GM12878 (cell line): ENCODE measurements around the gene CMTR2. TPM values are rescaled to one million over a fixed set of nuclear protein-coding genes. Genes with fewer than 3 reads are reported as not detected.

Experiments used
- ATAC-seq: fragments of 200-7000 bp; cut with Tn5 transposase; 3 replicates; pipeline ENCODE4 v1.9.1; 2020; ENCODE audit warnings: mild to moderate bottlenecking, moderate library complexity
- BruUV-seq: library from RNA; stranded (reverse); fragments of 400-500 nt; replicated peaks from 2 replicates; lab custom pipeline; 2021; lab: Mats Ljungman, UMichigan
- CTCF ChIA-PET: fragments of 300-600 bp; sonication (Branson Sonifier 250); formaldehyde crosslinking; extraction: SDS; loops from one replicate; lab custom pipeline; 2021; ENCODE audit warnings: inconsistent platforms; lab: Yijun Ruan, JAX
- POLR2A ChIA-PET: fragments of 350-600 bp; formaldehyde crosslinking; extraction: SDS; loops from one replicate; lab custom pipeline; 2021; ENCODE audit warnings: inconsistent platforms; lab: Charles Lee
- RAD21 ChIA-PET: fragments of 300-600 bp; sonication (Branson Sonifier 250); formaldehyde crosslinking; loops from one replicate; lab custom pipeline; 2023; ENCODE audit warnings: antibody characterized with exemption; ENCODE audit not compliant: unreplicated experiment; lab: Charles Lee
- SMC1A ChIA-PET: fragments of 300-600 bp; sonication (Branson Sonifier 250); formaldehyde crosslinking; loops from one replicate; lab custom pipeline; 2023; ENCODE audit not compliant: unreplicated experiment, uncharacterized antibody; lab: Charles Lee
- DNase-seq: peaks from one replicate; pipeline ENCODE4 v3.0.0-alpha.2; 2011; ENCODE audit warnings: low read depth, low spot score
- FAIRE-seq: peaks from 3 replicates; lab custom pipeline; 2011; peaks lifted over from hg19 to GRCh38; lab: Jason Lieb, UNC
- H2AFZ ChIP-seq: 2 replicates; pipeline ENCODE4 v1.6.0; 2011; ENCODE audit warnings: low read depth, low read length, control low read depth; ENCODE audit not compliant: control insufficient read depth
- H3K27ac ChIP-seq: 2 replicates; pipeline ENCODE4 v1.5.1; 2011; ENCODE audit warnings: control low read depth; ENCODE audit not compliant: control insufficient read depth, insufficient read depth
- H3K27me3 ChIP-seq, 2 experiments: replicated peaks in 1 of 2; 2 replicates each; pipeline versions ENCODE4 v1.6.0 to v1.6.1; 2011; ENCODE audit warnings: low read length in 1 of 2; ENCODE audit not compliant: control insufficient read depth in 2 of 2, insufficient read depth in 2 of 2
- H3K36me3 ChIP-seq, 2 experiments: 2 replicates each; pipeline ENCODE4 v1.5.1; 2011; ENCODE audit warnings: low read length in 1 of 2; ENCODE audit not compliant: control insufficient read depth in 2 of 2, insufficient read depth in 2 of 2
- H3K4me1 ChIP-seq: 2 replicates; pipeline ENCODE4 v1.6.1; 2011; ENCODE audit warnings: mild to moderate bottlenecking, low read length, moderate library complexity, mixed read lengths; ENCODE audit not compliant: control insufficient read depth, insufficient read depth
- H3K4me2 ChIP-seq: 2 replicates; pipeline ENCODE4 v1.6.0; 2011; ENCODE audit warnings: control low read depth; ENCODE audit not compliant: control insufficient read depth, insufficient read depth
- H3K4me3 ChIP-seq: fragments of 200-600 bp; sonication (generic); 2 replicates; pipeline ENCODE4 v1.5.1; 2016
- H3K79me2 ChIP-seq: 2 replicates; pipeline ENCODE4 v1.6.0; 2011; ENCODE audit warnings: low read length; ENCODE audit not compliant: control insufficient read depth, insufficient read depth
- H3K9ac ChIP-seq: 2 replicates; pipeline ENCODE4 v1.8.0; 2011; ENCODE audit warnings: low read length, control low read depth, mixed read lengths; ENCODE audit not compliant: control insufficient read depth, insufficient read depth
- H3K9me3 ChIP-seq: replicated peaks from 3 replicates; pipeline ENCODE4 v1.5.1; 2011; ENCODE audit warnings: mild to moderate bottlenecking, low read length; ENCODE audit not compliant: control insufficient read depth, insufficient read depth
- H4K20me1 ChIP-seq: 2 replicates; pipeline ENCODE4 v1.6.0; 2011; ENCODE audit not compliant: control insufficient read depth, insufficient read depth
- CHD2 ChIP-seq: IDR thresholded peaks from 2 replicates; pipeline ENCODE4 v1.6.1; 2011; ENCODE audit warnings: low read depth, low read length, improper control_type of control experiment, borderline replicate concordance
- KAT2A ChIP-seq: conservative IDR thresholded peaks from 2 replicates; pipeline ENCODE4 v1.6.1; 2011; ENCODE audit warnings: low read depth, low read length; ENCODE audit not compliant: control insufficient read depth
- NBN ChIP-seq: fragments of 450-650 bp; IDR thresholded peaks from 2 replicates; pipeline ENCODE4 v1.6.1; 2016
- RCOR1 ChIP-seq: conservative IDR thresholded peaks from 2 replicates; pipeline ENCODE4 v1.6.1; 2012; ENCODE audit warnings: low read depth, low read length, improper control_type of control experiment
- RFX5 ChIP-seq: IDR thresholded peaks from 2 replicates; pipeline ENCODE4 v1.6.1; 2011; ENCODE audit warnings: low read depth, low read length, improper control_type of control experiment
- STAT1 ChIP-seq: fragments of 450-650 bp; conservative IDR thresholded peaks from 2 replicates; pipeline ENCODE4 v1.6.1; 2014; ENCODE audit warnings: antibody characterized with exemption, mild to moderate bottlenecking
- TARDBP ChIP-seq: IDR thresholded peaks from 2 replicates; pipeline ENCODE4 v1.6.1; 2016; ENCODE audit warnings: borderline replicate concordance
- TBL1XR1 ChIP-seq: IDR thresholded peaks from 2 replicates; pipeline ENCODE4 v1.6.1; 2012; ENCODE audit warnings: low read depth, low read length, improper control_type of control experiment
- WGBS: methylation state at CpG from one replicate; pipeline ENCODE4 v1.1.6; 2016; ENCODE audit warnings: low lambda C conversion rate; ENCODE audit not compliant: insufficient replicate concordance, insufficient coverage; ENCODE audit errors: missing lambda C conversion rate; 5-methylcytosine and 5-hydroxymethylcytosine counted together
- in situ Hi-C: fragments of 300-500 bp; cut with MboI; formaldehyde crosslinking; loops from 9 replicates; pipeline ENCODE4 v1.14.3; 2018; ENCODE audit warnings: mixed read lengths
- intact Hi-C: fragments of 100-400 bp; cut with micrococcal nuclease; formaldehyde crosslinking; loops from one replicate; pipeline ENCODE4 v1.14.2; 2022; ENCODE audit not compliant: unreplicated experiment
- polyA plus RNA-seq, 11 experiments: library from polyadenylated mRNA; depleted of rRNA in 4 of 11; unstranded in 6 of 11; stranded (reverse) in 5 of 11; fragments of >200 nt; fragmentation: Nextera tagmentation in 4 of 11; fragmentation: Illumina TruSeq in 1 of 11; extraction: Ambion mirVana in 4 of 11; extraction: Trizol in 1 of 11; gene quantifications; 1 replicate in 1 of 11; 2 replicates in 10 of 11; pipeline versions ENCODE4 v1.2.1 to v1.2.3, GENCODE V29; 2011 to 2016; ENCODE audit warnings: inconsistent platforms in 2 of 11, missing spikeins in 2 of 11, low read depth in 1 of 11
- total RNA-seq, 4 experiments: library from RNA; depleted of rRNA in 3 of 4; stranded (reverse); fragments of >200 nt in 3 of 4; fragmentation: Illumina TruSeq in 1 of 4; extraction: Trizol in 1 of 4; gene quantifications; 2 replicates each; pipeline versions ENCODE4 v1.2.1 to v1.2.3, GENCODE V29; 2013 to 2021
- TF ChIP-seq, protein P1 (sequence below): fragments of 450-650 bp; IDR thresholded peaks from 2 replicates; pipeline ENCODE4 v1.6.1; 2017; ENCODE audit warnings: mild to moderate bottlenecking, moderate library complexity
- TF ChIP-seq, protein P2 (sequence below): fragments of 450-650 bp; formaldehyde crosslinking; IDR thresholded peaks from 2 replicates; pipeline ENCODE4 v1.4.0; 2022; ENCODE audit warnings: mild to moderate bottlenecking, moderate library complexity

The CMTR2 gene
- total and polyA plus RNA-seq, 10 of the 15 experiments (the other 5 are each of a cell fraction or from before 2014, with no cell fraction given) = 6.5 to 37.0 (median 20.9) TPM

DNA sequence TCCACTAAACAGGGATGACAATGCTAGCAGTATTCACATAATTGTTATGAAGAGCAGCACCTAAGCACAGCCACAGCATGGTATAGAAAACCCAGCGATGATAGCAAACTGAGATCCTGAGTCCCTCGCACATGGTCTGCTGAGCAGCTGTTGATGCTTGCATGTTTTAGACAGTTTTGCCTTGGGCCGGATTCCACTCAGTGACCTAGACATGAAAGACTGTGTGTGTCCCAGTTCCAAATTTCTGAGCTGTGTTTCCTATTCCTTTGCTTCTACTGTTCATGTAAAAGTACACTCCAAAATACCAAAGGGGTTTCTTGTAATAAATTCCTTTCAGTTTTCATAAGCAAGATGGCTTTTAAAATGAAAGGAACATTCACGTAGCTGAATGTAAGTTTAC is 30.8 kb upstream of the CMTR2 start:
- POLR2A ChIA-PET = no interaction called here
- DNase-seq (no peak), ATAC-seq (no peak), FAIRE-seq (no peak)
- RAD21 ChIA-PET = no interaction called here
- no TSS peak for BruUV-seq
- Histone ChIP-seq H3K4me3 (no peak overlapping the region), H3K4me2 (no peak overlapping the region), H4K20me1 (no peaks in the 10 kb centered on the region), H3K9ac (no peak overlapping the region), H2AFZ (no peak overlapping the region), H3K79me2 (no peaks in the 10 kb centered on the region), H3K27me3 (no peaks in the 10 kb centered on the region), H3K9me3 (no peaks in the 10 kb centered on the region), H3K4me1 (no peaks in the 10 kb centered on the region), H3K27ac (no peak overlapping the region), H3K36me3 (no peaks in the 10 kb centered on the region)
- in situ Hi-C loops = no loop called here
- 52% methylated on average over 4 of the region's 4 CpGs for WGBS
- CTCF ChIA-PET = interaction anchor here (1.0 kb wide), 1 partner anchor 10 kb away, joined by 4 read pairs; no protein-coding TSS in a partner anchor
- TF ChIP-seq RFX5 (no peak), CHD2 (no peak), RCOR1 (no peak), STAT1 (no peak), TARDBP (no peak), NBN (no peak), KAT2A (no peak), TBL1XR1 (no peak)
- TF ChIP-seq, protein P1, sequence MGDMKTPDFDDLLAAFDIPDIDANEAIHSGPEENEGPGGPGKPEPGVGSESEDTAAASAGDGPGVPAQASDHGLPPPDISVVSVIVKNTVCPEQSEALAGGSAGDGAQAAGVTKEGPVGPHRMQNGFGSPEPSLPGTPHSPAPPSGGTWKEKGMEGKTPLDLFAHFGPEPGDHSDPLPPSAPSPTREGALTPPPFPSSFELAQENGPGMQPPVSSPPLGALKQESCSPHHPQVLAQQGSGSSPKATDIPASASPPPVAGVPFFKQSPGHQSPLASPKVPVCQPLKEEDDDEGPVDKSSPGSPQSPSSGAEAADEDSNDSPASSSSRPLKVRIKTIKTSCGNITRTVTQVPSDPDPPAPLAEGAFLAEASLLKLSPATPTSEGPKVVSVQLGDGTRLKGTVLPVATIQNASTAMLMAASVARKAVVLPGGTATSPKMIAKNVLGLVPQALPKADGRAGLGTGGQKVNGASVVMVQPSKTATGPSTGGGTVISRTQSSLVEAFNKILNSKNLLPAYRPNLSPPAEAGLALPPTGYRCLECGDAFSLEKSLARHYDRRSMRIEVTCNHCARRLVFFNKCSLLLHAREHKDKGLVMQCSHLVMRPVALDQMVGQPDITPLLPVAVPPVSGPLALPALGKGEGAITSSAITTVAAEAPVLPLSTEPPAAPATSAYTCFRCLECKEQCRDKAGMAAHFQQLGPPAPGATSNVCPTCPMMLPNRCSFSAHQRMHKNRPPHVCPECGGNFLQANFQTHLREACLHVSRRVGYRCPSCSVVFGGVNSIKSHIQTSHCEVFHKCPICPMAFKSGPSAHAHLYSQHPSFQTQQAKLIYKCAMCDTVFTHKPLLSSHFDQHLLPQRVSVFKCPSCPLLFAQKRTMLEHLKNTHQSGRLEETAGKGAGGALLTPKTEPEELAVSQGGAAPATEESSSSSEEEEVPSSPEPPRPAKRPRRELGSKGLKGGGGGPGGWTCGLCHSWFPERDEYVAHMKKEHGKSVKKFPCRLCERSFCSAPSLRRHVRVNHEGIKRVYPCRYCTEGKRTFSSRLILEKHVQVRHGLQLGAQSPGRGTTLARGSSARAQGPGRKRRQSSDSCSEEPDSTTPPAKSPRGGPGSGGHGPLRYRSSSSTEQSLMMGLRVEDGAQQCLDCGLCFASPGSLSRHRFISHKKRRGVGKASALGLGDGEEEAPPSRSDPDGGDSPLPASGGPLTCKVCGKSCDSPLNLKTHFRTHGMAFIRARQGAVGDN = no peak
- TF ChIP-seq, protein P2, sequence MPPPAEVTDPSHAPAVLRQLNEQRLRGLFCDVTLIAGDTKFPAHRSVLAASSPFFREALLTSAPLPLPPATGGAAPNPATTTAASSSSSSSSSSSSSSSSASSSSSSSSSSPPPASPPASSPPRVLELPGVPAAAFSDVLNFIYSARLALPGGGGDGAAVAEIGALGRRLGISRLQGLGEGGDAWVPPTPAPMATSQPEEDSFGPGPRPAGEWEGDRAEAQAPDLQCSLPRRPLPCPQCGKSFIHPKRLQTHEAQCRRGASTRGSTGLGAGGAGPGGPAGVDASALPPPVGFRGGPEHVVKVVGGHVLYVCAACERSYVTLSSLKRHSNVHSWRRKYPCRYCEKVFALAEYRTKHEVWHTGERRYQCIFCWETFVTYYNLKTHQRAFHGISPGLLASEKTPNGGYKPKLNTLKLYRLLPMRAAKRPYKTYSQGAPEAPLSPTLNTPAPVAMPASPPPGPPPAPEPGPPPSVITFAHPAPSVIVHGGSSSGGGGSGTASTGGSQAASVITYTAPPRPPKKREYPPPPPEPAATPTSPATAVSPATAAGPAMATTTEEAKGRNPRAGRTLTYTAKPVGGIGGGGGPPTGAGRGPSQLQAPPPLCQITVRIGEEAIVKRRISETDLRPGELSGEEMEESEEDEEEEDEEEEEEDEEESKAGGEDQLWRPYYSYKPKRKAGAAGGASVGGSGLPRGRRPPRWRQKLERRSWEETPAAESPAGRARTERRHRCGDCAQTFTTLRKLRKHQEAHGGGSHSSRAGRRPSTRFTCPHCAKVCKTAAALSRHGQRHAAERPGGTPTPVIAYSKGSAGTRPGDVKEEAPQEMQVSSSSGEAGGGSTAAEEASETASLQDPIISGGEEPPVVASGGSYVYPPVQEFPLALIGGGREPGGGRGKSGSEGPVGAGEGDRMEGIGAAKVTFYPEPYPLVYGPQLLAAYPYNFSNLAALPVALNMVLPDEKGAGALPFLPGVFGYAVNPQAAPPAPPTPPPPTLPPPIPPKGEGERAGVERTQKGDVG (CRISPR knock-in tag) = no peak
- intact Hi-C loops = no loop called here
- SMC1A ChIA-PET = no interaction called here
